ENCODE results near the gene OR13C3.
"Not testable (repeated sequence)": the region's sequence is repeated elsewhere in the genome, so short reads cannot be mapped to it uniquely, and the experiment has no call there.

Gene OR13C3

DNA sequence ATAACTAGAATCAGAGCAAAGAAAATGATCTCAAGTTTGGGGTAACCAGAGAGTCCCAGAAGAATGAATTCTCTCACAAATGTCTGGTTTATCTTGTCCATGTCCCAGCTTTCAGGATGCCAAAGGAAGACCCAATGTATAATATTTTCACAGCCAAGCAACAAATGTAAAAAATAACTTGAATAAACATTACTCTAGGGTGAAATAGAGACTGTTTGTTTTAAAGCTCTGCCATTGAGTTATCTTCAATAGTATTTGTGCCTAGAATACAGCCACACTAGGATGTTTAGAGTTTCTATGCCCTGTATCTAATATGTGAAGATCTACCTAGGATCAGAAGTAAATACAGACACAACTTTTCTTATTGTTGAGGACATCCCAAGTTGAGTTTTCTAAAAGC lies 9.5 kb downstream of the OR13C3 start, which contains the start of gene OR13C4:
Gene OR13C4, minus strand, starts transcription at position 101 of the 400 bp plus-strand sequence. Its CDS starts 0 bp downstream, at position 101.
- H3K4me1 Mint-ChIP-seq: no peaks in the 10 kb centered on the region
- no peak within 1 kb of the TSS for H3K27ac Mint-ChIP-seq
- H3K4me3 Mint-ChIP-seq: no peak within 1 kb of the TSS
- no peaks in the 10 kb centered on the region for H3K36me3 Mint-ChIP-seq (ENCODE audit: low read depth)
- H3K9me3 Mint-ChIP-seq: no peaks in the 10 kb centered on the region
- no peak for TF ChIP-seq CTCF (IDR thresholded peaks at IDR 0.05; ENCODE audit: unreplicated experiment in 3 of 3)
- no peaks in the 10 kb centered on the region for H3K27me3 Mint-ChIP-seq (ENCODE audit: low read depth)

GRCh38 chr9:104520241-104520640 lies 16.4 kb downstream of the OR13C3 start:
- not testable (repeated sequence) for H3K27me3 Mint-ChIP-seq (ENCODE audit: low read depth); H3K9me3 Mint-ChIP-seq; H3K27ac Mint-ChIP-seq; H3K4me3 Mint-ChIP-seq; H3K4me1 Mint-ChIP-seq; H3K36me3 Mint-ChIP-seq (ENCODE audit: low read depth)

GRCh38 chr9:104514901-104515300 lies 21.8 kb downstream of the OR13C3 start:
- no peaks in the 10 kb centered on the region for H3K27me3 Mint-ChIP-seq (ENCODE audit: low read depth)
- no peaks in the 10 kb centered on the region for H3K36me3 Mint-ChIP-seq (ENCODE audit: low read depth)
- TF ChIP-seq CTCF (IDR thresholded peaks at IDR 0.05; ENCODE audit: unreplicated experiment in 3 of 3): no peak
- no peak overlapping the region for H3K4me3 Mint-ChIP-seq
- H3K4me1 Mint-ChIP-seq: no peaks in the 10 kb centered on the region
- no peak overlapping the region for H3K27ac Mint-ChIP-seq
- no peaks in the 10 kb centered on the region for H3K9me3 Mint-ChIP-seq

DNA sequence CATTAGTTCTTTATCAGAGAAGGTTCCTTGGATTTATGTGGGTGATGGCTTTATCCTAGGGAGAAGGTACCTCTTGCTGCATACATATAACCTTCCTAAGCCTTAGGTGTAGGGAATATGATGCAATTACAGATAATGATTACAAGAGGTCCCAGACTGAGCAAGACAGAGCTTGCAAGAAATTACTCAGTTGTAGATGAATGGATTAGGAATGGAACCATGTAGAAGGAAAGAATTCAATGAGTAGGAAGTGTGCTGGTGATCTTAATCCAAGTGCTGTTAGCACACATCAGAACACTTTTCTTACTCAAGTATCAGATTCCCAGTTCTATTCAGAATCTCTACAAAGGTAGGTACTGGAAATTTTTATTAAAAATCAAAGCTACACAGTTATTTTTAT lies 30.1 kb downstream of the OR13C3 start:
- H3K27ac Mint-ChIP-seq: no peak overlapping the region
- no peaks in the 10 kb centered on the region for H3K9me3 Mint-ChIP-seq
- H3K36me3 Mint-ChIP-seq (ENCODE audit: low read depth): no peaks in the 10 kb centered on the region
- H3K4me3 Mint-ChIP-seq: no peak overlapping the region
- TF ChIP-seq CTCF (IDR thresholded peaks at IDR 0.05; ENCODE audit: unreplicated experiment in 3 of 3): no peak
- peaks cover 8% of the 10 kb centered on the region for H3K27me3 Mint-ChIP-seq (ENCODE audit: low read depth)
- H3K4me1 Mint-ChIP-seq: no peaks in the 10 kb centered on the region

DNA sequence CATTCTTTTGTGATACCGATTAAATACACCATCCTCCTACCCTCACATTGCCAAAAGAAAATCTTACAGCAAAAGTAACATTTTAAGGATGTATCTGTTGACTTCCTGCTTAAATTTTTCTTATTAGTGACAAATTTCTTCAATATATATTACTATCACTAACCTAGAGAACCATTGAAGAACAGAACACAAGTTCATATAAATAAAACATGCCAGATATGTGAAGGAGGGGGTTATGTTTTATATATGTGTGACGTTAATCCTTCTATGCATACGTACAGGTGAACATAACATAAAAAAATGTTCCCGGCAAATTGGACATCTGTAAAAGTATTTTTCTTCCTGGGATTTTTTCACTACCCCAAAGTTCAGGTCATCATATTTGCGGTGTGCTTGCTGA lies 32.7 kb downstream of the OR13C3 start, which contains the start of gene OR13F1:
Gene OR13F1, plus strand, starts transcription at position 301 of the 400 bp plus-strand sequence. Its CDS starts 0 bp downstream, at position 301.
- Mint-ChIP-seq H3K36me3 (ENCODE audit: low read depth) (no peaks in the 10 kb centered on the region), H3K9me3 (no peaks in the 10 kb centered on the region), H3K4me3 (no peak within 1 kb of the TSS), H3K27ac (no peak within 1 kb of the TSS), H3K4me1 (no peaks in the 10 kb centered on the region), H3K27me3 (ENCODE audit: low read depth) (peaks cover 8% of the 10 kb centered on the region)
- no peak for TF ChIP-seq CTCF (IDR thresholded peaks at IDR 0.05; ENCODE audit: unreplicated experiment in 3 of 3)

GRCh38 chr9:104503440-104503839 lies 33.2 kb downstream of the OR13C3 start:
- no peak overlapping the region for H3K4me3 Mint-ChIP-seq
- no peaks in the 10 kb centered on the region for H3K9me3 Mint-ChIP-seq
- no peak overlapping the region for H3K27ac Mint-ChIP-seq
- H3K27me3 Mint-ChIP-seq (ENCODE audit: low read depth): peaks cover 8% of the 10 kb centered on the region
- no peaks in the 10 kb centered on the region for H3K4me1 Mint-ChIP-seq
- no peak for TF ChIP-seq CTCF (IDR thresholded peaks at IDR 0.05; ENCODE audit: unreplicated experiment in 3 of 3)
- H3K36me3 Mint-ChIP-seq (ENCODE audit: low read depth): no peaks in the 10 kb centered on the region

All from nephron (organoid).